Measurements from ENCODE around the gene LACTBL1. TPM values are rescaled to one million over a fixed set of nuclear protein-coding genes. Genes with fewer than 3 reads are reported as not detected.

LACTBL1 gene
- total RNA-seq, 1 donor from 2014 or later, result not detected

GRCh38 chr1:22976461-22977243, 4.0 kb upstream of the LACTBL1 start:
- peak; percentile 71 for DNase-seq (ENCODE audit: extremely low read depth, low read depth, low spot score)

GRCh38 chr1:22976127-22976460, 3.4 kb upstream of the LACTBL1 start:
- DNase-seq (ENCODE audit: extremely low read depth, low read depth, low spot score), result no peak

- DNase-seq (ENCODE audit: extremely low read depth, low read depth, low spot score), result peak; percentile 16
These were observed 3.0 kb upstream of the LACTBL1 start for GRCh38 chr1:22975694-22976093.

- DNase-seq (ENCODE audit: extremely low read depth, low read depth, low spot score), result no peak
These were observed 858 bp downstream of the LACTBL1 start for GRCh38 chr1:22971611-22972405.

- DNase-seq (ENCODE audit: extremely low read depth, low read depth, low spot score), result no peak
These were observed 1.5 kb downstream of the LACTBL1 start for GRCh38 chr1:22971161-22971560.

- no peak for DNase-seq (ENCODE audit: extremely low read depth, low read depth, low spot score)
These were observed 2.6 kb downstream of the LACTBL1 start for GRCh38 chr1:22970096-22970495.

- DNase-seq (ENCODE audit: extremely low read depth, low read depth, low spot score), result peak; percentile 31
These were observed 3.4 kb downstream of the LACTBL1 start for GRCh38 chr1:22969304-22969709.

- no peak for DNase-seq (ENCODE audit: extremely low read depth, low read depth, low spot score)
These were observed 4.8 kb downstream of the LACTBL1 start for GRCh38 chr1:22967833-22968232.

- no peak for DNase-seq (ENCODE audit: extremely low read depth, low read depth, low spot score)
These were observed 6.4 kb downstream of the LACTBL1 start for GRCh38 chr1:22966309-22966708.

GRCh38 chr1:22963044-22963677, 9.5 kb downstream of the LACTBL1 start:
- no peak for DNase-seq (ENCODE audit: extremely low read depth, low read depth, low spot score)

- DNase-seq (ENCODE audit: extremely low read depth, low read depth, low spot score), result no peak
These were observed 10.1 kb downstream of the LACTBL1 start for GRCh38 chr1:22962558-22962957.

- DNase-seq (ENCODE audit: extremely low read depth, low read depth, low spot score), result no peak
These were observed 12.9 kb downstream of the LACTBL1 start for GRCh38 chr1:22959545-22960360.

GRCh38 chr1:22958556-22958955, 14.1 kb downstream of the LACTBL1 start:
- DNase-seq (ENCODE audit: extremely low read depth, low read depth, low spot score), result no peak

- DNase-seq (ENCODE audit: extremely low read depth, low read depth, low spot score), result no peak
These were observed 15.6 kb downstream of the LACTBL1 start for GRCh38 chr1:22957066-22957465.

GRCh38 chr1:22955146-22955545, 17.5 kb downstream of the LACTBL1 start:
- no peak for DNase-seq (ENCODE audit: extremely low read depth, low read depth, low spot score)

GRCh38 chr1:22953740-22954141, 18.9 kb downstream of the LACTBL1 start:
- no peak for DNase-seq (ENCODE audit: extremely low read depth, low read depth, low spot score)

- DNase-seq (ENCODE audit: extremely low read depth, low read depth, low spot score), result no peak
These were observed 19.5 kb downstream of the LACTBL1 start for GRCh38 chr1:22953057-22953739.

- DNase-seq (ENCODE audit: extremely low read depth, low read depth, low spot score), result no peak
These were observed 20.0 kb downstream of the LACTBL1 start for GRCh38 chr1:22952694-22953056.

GRCh38 chr1:22951796-22952195, 20.9 kb downstream of the LACTBL1 start:
- no peak for DNase-seq (ENCODE audit: extremely low read depth, low read depth, low spot score)

- DNase-seq (ENCODE audit: extremely low read depth, low read depth, low spot score), result no peak
These were observed 22.8 kb downstream of the LACTBL1 start for GRCh38 chr1:22949822-22950331.

Data from glomerular endothelial cell (primary cell).